Measurements from ENCODE around the gene TECPR1.

TECPR1 gene

GRCh38 chr7:98283127-98283886 is 31.3 kb upstream of the TECPR1 start:
- no peak for DNase-seq

GRCh38 chr7:98282703-98283102 is 30.7 kb upstream of the TECPR1 start:
- no peak for DNase-seq

DNA sequence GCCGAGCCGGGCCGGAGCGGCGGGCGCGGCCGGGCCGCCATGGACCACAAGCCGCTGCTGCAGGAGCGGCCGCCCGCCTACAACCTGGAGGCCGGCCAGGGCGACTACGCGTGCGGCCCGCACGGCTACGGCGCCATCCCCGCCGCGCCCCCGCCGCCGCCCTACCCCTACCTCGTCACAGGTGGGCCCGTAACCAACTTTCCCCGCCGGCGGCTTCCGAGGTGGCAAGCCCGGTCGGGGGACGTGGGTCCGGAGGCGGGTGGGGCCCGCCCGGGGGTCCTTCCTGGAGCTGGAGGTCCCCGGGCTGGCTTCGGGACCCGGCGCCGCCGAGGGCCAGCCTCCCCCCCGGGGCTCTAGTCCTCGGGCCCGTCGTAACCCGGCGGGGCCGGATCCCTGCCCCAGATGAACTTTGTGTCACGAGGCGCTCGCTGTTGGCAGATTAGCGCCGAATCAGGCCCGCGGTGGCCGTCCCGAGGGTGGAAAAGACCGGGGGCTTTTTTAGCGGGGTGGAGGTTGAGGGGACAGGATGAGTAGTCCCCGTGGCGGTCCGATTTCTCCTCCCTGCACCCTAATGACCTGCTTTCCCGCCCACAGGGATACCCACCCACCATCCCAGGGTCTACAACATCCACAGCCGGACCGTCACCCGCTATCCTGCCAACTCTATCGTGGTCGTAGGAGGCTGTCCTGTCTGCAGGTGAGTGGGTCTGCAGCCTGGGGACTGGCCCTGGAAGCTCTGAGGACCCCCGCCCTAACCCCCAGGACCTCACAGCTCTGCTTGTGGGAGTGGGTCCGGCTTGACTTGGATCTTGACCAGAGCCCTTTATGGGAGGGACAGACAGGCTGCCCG is 29.9 kb upstream of the TECPR1 start:
- DNase-seq: no peak

DNA sequence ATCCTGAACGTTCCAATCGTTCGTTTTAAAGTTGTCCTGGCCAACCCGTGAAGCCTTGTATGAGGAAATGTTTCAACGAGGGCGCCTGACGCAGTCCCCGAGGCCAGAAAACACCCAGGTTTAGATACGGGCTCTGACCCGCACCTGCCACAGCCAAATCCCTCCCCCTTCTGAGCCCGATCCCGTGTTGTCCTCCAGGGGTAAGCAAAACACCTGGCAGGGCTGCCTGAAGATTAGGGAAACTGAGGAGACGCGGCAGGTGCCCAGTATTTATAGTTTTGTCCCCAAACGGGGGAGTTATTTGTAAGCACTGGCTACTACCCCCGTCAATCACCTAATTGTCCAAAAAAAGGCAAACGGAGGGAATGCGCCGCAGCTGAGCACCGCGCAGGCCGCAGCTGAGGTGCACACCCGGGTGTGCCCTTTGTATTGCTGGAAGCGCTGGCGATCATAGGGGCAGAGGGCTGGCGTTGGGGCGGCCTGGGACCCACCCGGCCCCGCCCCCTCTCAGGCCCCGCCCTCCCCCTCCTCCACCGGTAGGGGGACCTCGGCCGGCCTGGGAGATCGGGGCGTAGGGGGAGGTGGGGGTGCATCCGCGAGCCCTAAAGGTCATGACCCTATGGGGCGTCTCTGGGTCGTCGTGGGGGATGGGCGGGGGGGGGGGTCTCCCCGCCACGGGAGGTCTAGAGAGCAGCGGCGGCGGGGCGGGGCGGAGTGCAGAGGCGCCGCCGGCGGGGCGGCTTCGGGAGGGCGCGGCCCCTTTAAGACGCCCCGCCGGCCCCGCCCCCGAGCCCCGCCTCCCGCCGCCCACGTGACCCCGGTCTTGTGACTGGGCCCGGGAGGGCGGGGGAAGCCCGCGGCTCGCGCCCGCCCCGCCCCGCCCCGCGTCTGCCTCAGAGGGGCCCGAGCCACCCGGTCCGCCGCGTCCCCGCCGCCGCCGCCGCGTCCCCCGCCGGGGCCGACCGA is 29.0 kb upstream of the TECPR1 start, which contains the start of gene BRI3:
BRI3 (plus strand) TSS at position 896 of the 966 bp plus-strand sequence. CDS start 110 bp downstream, outside the sequence.
- DNase-seq: peak; percentile 94

GRCh38 chr7:98280296-98280695 is 28.3 kb upstream of the TECPR1 start:
- no peak for DNase-seq

GRCh38 chr7:98278936-98279335 is 26.9 kb upstream of the TECPR1 start:
- no peak for DNase-seq

GRCh38 chr7:98278408-98278807 is 26.4 kb upstream of the TECPR1 start:
- no peak for DNase-seq

DNA sequence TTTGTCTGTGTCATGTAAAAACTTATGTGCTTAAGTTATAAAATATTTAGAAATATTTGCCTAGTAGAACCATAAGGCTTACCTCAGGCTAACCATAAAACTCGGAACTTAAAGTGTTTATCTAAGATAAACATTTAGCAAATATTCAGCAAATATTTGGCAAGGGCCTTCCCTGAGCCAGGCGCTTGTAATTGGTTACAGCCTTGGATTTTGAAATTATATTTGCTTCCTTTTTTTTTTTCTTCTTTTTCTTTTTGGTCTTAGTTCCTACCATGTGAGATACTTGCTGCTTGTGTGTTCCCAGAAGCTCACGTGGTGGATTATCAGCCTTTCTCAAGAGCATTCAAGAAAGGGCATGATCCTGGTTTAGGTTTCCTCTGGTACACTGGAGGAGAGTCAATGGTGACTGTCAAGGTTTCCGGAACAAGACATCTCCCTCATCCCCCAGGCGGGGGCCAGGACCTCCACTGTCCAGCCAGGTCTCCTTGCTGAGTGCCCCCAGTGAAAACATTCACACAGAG is 24.3 kb upstream of the TECPR1 start:
- DNase-seq: no peak

DNA sequence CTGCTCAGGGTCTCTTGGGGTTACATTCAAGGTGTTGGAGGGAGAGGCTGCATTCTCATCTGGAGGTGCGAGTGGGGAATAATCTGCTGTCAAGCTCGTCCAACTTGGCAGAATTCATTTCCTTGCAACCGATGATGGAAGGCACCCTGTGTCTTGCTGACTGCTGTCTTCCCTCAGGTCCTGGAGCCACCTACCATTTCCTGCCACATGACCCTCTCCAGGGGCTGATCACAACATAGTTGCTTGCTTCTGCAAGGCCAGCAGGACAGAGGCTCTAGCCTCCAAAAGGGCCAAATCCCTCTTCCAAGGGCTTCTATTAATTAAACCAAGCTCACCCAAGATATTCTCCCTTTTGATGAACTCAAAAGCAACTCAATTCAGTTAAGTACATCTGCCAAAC is 15.3 kb upstream of the TECPR1 start:
- no peak for DNase-seq

DNA sequence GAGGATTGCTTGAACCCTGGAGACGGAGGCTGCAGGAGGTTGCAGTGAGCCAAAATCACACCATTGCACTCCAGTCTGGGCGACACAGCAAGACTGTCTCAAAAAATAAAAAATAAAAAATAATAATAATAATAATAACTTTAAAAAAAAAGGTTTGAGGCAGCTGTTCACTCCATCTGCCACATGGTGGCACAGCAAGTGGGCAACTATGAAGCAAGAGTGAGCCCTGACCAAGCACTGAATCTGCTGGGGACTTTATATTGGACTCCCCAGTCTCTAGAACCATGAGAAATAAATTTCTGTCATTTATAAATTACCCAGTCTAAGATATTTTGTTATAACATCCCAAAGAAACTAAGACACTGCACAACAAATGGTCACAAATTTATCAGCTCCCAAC is 14.8 kb upstream of the TECPR1 start:
- no peak for DNase-seq

DNA sequence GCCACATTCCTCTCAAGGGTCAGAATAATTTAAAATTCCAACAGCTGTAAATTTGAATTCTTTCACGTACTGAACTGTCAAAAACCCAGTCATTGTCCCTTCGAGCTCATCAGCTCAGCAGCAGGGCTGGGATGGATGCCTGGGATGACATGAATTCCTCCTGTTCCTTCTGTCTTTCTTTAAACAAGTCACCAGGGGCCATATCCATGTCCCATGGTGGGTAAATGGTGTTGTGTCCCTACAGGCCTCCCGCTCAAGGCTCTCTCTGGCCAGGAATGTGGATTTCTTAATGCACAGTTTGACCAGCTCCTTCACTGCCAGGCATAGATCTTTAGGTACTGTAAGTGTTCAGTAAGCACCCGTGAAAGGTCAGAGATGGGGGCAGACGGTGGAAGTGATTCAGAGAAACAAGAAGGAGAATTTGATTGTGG is 13.8 kb upstream of the TECPR1 start:
- no peak for DNase-seq

DNA sequence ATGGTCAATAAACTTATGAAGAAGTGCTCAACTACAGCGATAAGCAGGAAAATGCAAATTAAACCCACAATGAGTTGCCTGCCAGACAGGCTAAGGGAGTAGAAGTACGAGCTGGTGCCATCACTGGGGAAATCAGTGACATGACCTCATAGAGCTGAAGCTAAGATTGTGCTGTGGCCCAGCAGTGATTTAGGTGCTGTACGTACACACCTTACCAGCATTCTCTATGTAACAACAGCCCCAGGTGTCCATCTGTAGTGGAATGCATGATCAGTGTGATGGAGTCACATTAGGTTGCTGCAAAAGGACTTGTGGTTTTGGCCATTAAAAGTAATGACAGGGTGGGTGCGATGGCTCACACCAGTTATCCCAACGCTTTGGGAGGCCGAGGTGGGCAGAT is 5.7 kb upstream of the TECPR1 start:
- DNase-seq: no peak

DNA sequence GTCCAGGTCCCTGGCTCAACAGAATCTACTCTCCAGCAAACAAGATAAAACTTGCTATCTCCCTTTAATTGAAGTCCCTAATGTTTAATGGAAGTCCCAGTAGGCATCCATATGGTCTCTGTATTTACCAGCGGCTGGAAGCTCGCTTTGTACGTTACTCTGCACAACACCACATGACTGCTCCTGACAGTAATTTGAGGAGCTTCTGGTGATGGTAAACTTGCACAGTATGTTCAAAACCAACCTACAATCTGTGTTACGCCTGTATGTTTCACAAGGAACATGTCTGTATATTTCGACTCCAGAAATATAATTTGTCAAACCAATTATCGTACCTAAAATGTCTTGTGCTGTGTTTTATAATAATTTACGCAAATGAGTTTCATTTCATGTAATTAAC is 4.4 kb upstream of the TECPR1 start:
- no peak for DNase-seq

- DNase-seq: no peak
Measured at GRCh38 chr7:98254951-98255610, 3.0 kb upstream of the TECPR1 start.

DNA sequence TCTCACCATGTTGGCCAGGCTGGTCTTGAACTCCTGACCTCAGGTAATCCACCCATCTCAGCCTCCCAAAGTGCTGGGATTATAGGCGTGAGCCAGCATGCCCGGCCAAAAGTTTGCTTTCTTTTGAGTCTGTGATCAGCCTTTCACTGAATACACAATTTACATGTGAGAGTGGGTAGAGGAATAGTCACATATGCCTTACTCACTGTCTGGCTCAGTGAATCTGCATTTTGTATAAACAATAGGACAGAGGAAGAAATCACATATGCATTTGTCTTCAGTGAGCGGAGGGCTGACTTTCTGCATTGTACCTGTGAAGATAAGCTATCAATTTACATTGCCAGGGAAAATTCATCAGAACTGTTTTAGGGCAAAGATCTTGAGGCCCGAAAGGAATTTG is 2.5 kb upstream of the TECPR1 start:
- no peak for DNase-seq

DNA sequence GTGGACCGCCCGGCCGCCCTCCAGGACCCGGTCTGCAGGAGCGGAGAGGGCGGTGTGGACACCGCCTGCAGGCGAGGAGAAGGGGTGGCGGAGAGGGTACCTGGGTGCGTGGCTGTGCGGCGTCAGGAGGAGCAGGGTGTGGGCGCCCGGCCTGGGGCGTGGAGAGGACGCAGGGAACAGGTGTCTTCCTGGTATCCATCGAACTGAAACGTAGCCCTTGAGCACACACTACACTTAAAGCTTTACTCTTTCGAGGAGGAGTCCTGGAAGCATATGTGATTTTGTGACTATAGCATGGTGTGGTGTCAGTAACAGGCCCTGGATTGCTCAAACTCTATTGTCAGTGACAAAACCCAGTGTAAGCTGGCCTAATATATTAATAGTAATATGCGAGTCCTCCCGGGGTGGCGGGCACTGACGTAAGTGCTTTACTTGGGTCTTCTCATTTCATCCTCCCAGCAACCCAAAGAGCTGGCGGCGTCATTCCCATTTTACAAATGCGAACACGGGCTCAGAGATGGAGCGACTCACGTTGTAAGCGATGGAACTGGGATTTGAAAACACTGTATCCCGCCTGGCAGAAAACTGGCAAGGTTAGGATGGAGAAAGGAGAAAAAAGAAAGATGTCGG is 508 bp upstream of the TECPR1 start:
- no peak for DNase-seq

DNA sequence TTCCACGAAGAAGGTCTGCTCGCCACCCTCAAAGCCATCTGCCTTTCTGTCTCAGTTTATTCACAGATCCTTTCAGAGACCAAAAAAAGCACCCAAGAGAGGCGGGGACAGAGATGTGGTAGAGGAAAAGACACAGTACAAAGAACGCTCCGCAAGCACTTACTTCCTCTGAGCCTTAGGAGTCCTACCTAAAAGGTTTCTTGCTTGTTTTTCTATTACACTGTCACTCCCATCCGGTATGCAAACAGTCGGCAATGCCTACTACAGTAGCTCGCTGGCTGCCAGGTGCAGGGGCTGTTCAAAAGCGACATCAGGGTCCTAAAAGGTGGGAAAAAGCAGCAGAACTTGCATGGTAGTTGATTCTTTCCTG is 816 bp downstream of the TECPR1 start:
- peak; percentile 4 for DNase-seq

DNA sequence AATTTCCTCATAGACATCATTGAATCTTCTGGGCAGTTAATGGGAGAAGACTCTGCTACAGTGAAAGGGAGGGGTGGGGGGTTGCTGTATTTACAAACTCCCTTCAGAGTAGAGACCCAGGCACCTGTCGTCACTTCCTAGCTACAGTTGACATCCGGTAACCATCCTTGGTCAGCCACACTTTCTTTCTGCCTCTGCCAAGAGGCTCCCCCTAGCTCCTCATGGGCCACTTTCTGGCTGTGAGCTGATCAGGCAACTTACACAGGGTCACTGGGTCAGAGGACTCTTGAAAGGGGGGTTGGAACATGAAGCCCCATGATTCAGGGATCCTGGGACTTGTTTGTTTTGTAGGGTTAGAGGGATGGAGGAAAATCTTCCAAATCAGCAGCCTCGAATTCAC is 1.2 kb downstream of the TECPR1 start:
- DNase-seq: peak; percentile 17

GRCh38 chr7:98249106-98249505 is 2.9 kb downstream of the TECPR1 start:
- no peak for DNase-seq

GRCh38 chr7:98248156-98248555 is 3.9 kb downstream of the TECPR1 start:
- DNase-seq: no peak

- no peak for DNase-seq
Measured at GRCh38 chr7:98244871-98245270, 7.2 kb downstream of the TECPR1 start.

DNA sequence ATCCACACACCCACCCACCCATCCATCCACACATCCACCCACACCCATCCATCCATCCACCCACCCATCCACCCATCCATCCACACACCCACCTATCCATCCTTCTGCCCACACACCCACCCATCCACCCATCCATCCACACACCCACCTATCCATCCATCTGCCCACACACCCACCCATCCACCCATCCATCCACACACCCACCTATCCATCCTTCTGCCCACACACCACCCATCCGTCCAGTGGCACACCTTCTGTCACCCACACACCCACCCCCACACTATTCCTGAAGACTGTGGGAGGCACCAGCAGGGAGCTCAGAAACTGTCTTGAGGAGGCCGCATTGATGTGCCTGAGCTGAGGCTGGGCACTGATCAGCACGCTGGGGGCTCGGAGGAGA is 9.1 kb downstream of the TECPR1 start:
- DNase-seq: no peak

Data from activated T-cell treated with anti-CD3 and anti-CD28 coated beads for 4 hours (primary cell).